GM12864 (cell line): Measurements from ENCODE around the gene MARCHF3.
"Not testable (repeated sequence)": the region's sequence is repeated elsewhere in the genome, so short reads cannot be mapped to it uniquely, and the experiment has no call there.

Source experiments
- DNase-seq: peaks from one replicate; pipeline ENCODE4 v3.0.0-alpha.2; 2011; ENCODE audit warnings: low read depth
- H3K4me3 ChIP-seq: 2 replicates; pipeline ENCODE4 v1.5.1; 2011; ENCODE audit warnings: mild to moderate bottlenecking, low read depth, low read length, control low read depth
- CTCF ChIP-seq: IDR thresholded peaks from 2 replicates; pipeline ENCODE4 v1.5.1; 2011; ENCODE audit warnings: low read depth, mild to moderate bottlenecking, moderate library complexity, low read length, control low read depth, inconsistent platforms; ENCODE audit errors: missing control alignments

The MARCHF3 gene

GRCh38 chr5:127006744-127007143, 23.6 kb downstream of the MARCHF3 start:
- H3K4me3 ChIP-seq: no peak overlapping the region
- no peak for DNase-seq
- TF ChIP-seq CTCF: no peak

DNA sequence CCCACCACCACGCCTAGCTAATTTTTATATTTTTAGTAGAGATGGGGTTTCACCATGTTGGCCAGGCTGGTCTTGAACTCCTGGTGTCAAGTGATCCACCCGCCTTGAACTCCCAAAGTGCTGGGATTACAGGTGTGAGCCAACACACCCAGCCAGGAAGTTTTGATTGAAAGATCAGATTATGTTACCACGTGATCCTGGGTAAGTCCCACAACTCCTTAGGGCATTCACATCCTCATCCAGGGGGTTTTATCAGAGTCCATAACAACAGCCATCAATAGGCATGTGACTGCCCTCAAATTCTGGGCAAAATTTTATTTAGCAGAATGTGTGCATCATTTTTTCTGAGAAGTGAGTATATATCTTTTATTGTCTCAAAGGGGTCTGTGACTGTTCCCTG, 25.1 kb downstream of the MARCHF3 start:
- DNase-seq, H3K4me3 ChIP-seq: not testable (repeated sequence)

DNA sequence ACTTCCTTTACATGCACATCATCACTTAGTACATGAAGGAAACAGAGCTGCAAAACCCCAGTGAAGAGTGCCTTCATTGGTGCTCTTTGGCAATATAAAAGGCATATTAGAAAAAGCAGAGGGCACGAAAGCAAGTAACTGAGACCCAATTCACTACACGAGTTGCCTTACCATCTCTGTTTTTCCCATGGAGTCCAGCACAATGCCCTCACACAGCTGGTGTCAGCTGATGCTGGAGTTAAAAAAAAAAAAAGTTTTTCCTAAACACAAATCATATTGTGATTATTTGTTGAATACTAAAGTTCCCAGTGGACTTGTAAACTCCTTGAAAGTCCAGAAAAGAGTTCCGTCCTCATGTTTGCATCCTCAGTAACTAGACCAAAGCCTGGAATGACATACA, 25.6 kb downstream of the MARCHF3 start:
- no peak overlapping the region for H3K4me3 ChIP-seq
- no peak for DNase-seq
- no peak for TF ChIP-seq CTCF

DNA sequence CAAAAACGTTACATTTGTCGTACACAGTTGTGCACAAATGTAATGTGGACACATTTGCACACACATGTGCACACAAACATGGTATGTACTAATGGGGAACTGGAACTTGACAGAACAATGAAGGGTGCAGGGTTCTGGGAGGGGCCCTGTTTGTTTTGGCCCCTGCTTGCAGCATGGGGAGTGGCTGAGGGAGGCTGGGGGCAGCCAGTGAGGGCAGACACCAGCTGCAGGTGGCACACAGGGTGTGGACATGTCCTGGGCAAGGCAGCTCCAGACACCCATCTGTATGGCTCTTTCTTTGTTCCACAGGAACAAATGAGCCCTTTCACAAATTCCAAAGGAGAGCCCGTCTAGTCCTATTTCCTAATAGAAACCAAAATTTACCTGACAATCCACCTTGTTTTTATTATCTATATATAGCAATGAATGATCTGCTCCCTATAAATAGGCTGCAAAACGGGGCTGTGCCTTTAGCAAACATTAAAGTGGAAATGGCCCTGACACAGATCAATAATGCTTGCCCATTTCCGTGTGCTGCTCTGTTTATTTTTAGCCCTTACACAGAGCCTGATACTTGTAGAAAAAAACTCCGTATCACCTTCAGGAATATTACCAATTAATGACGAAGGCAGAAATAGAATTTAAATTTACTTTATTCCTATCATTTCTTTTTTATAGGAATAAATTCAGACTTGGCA, 26.4 kb downstream of the MARCHF3 start:
- no peak for DNase-seq
- H3K4me3 ChIP-seq: no peak overlapping the region
- TF ChIP-seq CTCF: no peak

DNA sequence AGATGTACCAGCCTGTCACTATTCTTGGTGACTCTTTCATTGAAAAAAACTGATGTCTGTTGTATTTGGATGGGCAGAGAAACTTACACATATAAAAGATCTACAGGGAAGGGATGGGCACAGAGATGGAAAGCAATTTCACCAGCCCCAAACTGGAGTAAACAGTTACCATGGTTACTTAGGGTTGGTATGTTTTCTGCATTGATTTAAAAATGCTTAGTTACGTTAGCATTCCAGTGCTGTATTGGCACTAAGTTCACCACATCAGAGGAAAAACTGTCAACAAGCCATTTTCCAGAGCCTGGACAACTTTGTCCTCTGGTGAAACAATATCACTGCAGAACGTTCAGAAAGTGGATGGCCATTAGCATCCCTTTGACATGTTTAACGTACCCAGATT, 28.0 kb downstream of the MARCHF3 start:
- no peak for DNase-seq
- H3K4me3 ChIP-seq: no peak overlapping the region
- no peak for TF ChIP-seq CTCF

- TF ChIP-seq CTCF: no peak
- H3K4me3 ChIP-seq: no peak overlapping the region
- no peak for DNase-seq
These were observed 28.6 kb downstream of the MARCHF3 start for GRCh38 chr5:127001621-127002296.

GRCh38 chr5:126998895-126999570, 31.3 kb downstream of the MARCHF3 start:
- no peak for TF ChIP-seq CTCF
- DNase-seq: no peak
- no peak overlapping the region for H3K4me3 ChIP-seq
